Lower lobe of right lung (tissue), 2 donors: Measurements from ENCODE around the gene CTDSPL. TPM values are rescaled to one million over a fixed set of nuclear protein-coding genes. Genes with fewer than 3 reads are reported as not detected.
"Not testable (repeated sequence)": the region's sequence is repeated elsewhere in the genome, so short reads cannot be mapped to it uniquely, and the experiment has no call there.

ENCODE experiments used
- ATAC-seq, 2 donors: fragments of 200-7000 bp; cut with Tn5 transposase; one replicate each; pipeline ENCODE4 v1.9.1; 2020 to 2022; ENCODE audit warnings: mild to moderate bottlenecking in 2 of 2, moderate library complexity in 2 of 2
- DNase-seq: peaks from one replicate; pipeline ENCODE4 v3.0.0-alpha.2; 2020
- H3K27ac ChIP-seq: fragments of 200-600 bp; one replicate; pipeline ENCODE4 v1.8.0; 2022
- H3K27me3 ChIP-seq: fragments of 200-600 bp; one replicate; pipeline ENCODE4 v1.8.0; 2022; ENCODE audit warnings: low read depth
- H3K36me3 ChIP-seq: fragments of 200-600 bp; one replicate; pipeline ENCODE4 v1.8.0; 2022; ENCODE audit warnings: mild to moderate bottlenecking
- H3K4me1 ChIP-seq: fragments of 200-600 bp; one replicate; pipeline ENCODE4 v1.8.0; 2022
- H3K4me3 ChIP-seq: fragments of 200-600 bp; one replicate; pipeline ENCODE4 v1.8.0; 2022; ENCODE audit warnings: mild to moderate bottlenecking
- H3K9me3 ChIP-seq: fragments of 200-600 bp; one replicate; pipeline ENCODE4 v1.8.0; 2022
- CTCF ChIP-seq: fragments of 200-600 bp; IDR thresholded peaks from one replicate; pipeline ENCODE4 v1.8.0; 2022; ENCODE audit warnings: antibody characterized with exemption, mild to moderate bottlenecking
- intact Hi-C: fragments of 100-400 bp; cut with DNase I; formaldehyde crosslinking; loops from one replicate; pipeline ENCODE4 v1.11.0; 2022
- total RNA-seq: library from RNA; stranded (reverse); fragmentation: NEBNext Ultra II Directional; extraction: Animal tissue kit (Norgen Biotek cat#: 25700); gene quantifications from one replicate; pipeline ENCODE4 v1.2.1, GENCODE V29; 2021
- donor health status: DM: no; HTN: yes; CAD: no; lungs with severe emphysema.

Gene CTDSPL
- total RNA-seq, 1 donor from 2014 or later = 60.3 TPM

GRCh38 chr3:37986479-37987314, 125.0 kb downstream of the CTDSPL start:
- H3K4me1 ChIP-seq = peaks cover 19% of the 10 kb centered on the region
- DNase-seq (peak; percentile 89), ATAC-seq (peak; percentile 90 to 92)
- no peak for TF ChIP-seq CTCF
- intact Hi-C loops = no loop called here
- H3K36me3 ChIP-seq = peaks cover 17% of the 10 kb centered on the region
- no peaks in the 10 kb centered on the region for H3K27me3 ChIP-seq
- no peaks in the 10 kb centered on the region for H3K9me3 ChIP-seq
- no peak overlapping the region for H3K4me3 ChIP-seq
- peak overlapping the region; percentile 70 for H3K27ac ChIP-seq

- no peaks in the 10 kb centered on the region for H3K9me3 ChIP-seq
- H3K36me3 ChIP-seq = peaks cover 11% of the 10 kb centered on the region
- no peaks in the 10 kb centered on the region for H3K27me3 ChIP-seq
- intact Hi-C loops = no loop called here
- no peak for TF ChIP-seq CTCF
- no peak overlapping the region for H3K4me3 ChIP-seq
- ATAC-seq = peak in 1 of 2 donors; percentile 24
- peak; percentile 50 for DNase-seq
- peaks cover 19% of the 10 kb centered on the region for H3K4me1 ChIP-seq
- peak overlapping the region; percentile 70 for H3K27ac ChIP-seq
These were observed 125.6 kb downstream of the CTDSPL start for GRCh38 chr3:37987315-37987697.

- ATAC-seq = peak in 1 of 2 donors; percentile 3
- Histone ChIP-seq H3K27me3 (no peaks in the 10 kb centered on the region), H3K27ac (peak overlapping the region; percentile 70), H3K36me3 (peaks cover 6% of the 10 kb centered on the region), H3K9me3 (no peaks in the 10 kb centered on the region), H3K4me3 (no peak overlapping the region), H3K4me1 (peaks cover 19% of the 10 kb centered on the region)
- DNase-seq = peak; percentile 45
- intact Hi-C loops = no loop called here
- no peak for TF ChIP-seq CTCF
These were observed 126.1 kb downstream of the CTDSPL start for GRCh38 chr3:37987751-37988179.

GRCh38 chr3:37988376-37988775, 126.7 kb downstream of the CTDSPL start:
- peaks cover 24% of the 10 kb centered on the region for H3K4me1 ChIP-seq
- H3K27me3 ChIP-seq, H3K4me3 ChIP-seq, ATAC-seq, H3K9me3 ChIP-seq, intact Hi-C loops, DNase-seq, H3K27ac ChIP-seq, H3K36me3 ChIP-seq: not testable (repeated sequence)

- no peak overlapping the region for H3K27ac ChIP-seq
- no peaks in the 10 kb centered on the region for H3K9me3 ChIP-seq
- TF ChIP-seq CTCF = no peak
- H3K27me3 ChIP-seq = no peaks in the 10 kb centered on the region
- intact Hi-C loops = no loop called here
- H3K36me3 ChIP-seq = peaks cover 3% of the 10 kb centered on the region
- H3K4me3 ChIP-seq = no peak overlapping the region
- H3K4me1 ChIP-seq = peaks cover 29% of the 10 kb centered on the region
- DNase-seq = no peak
- ATAC-seq = no peak
These were observed 127.3 kb downstream of the CTDSPL start for GRCh38 chr3:37988931-37989525.
